Endothelial cell of hepatic sinusoid (primary cell): Measurements from ENCODE around the gene KCNK5.

Experiments used
- in situ Hi-C: cut with HindIII; loops from 2 replicates; pipeline ENCODE4 v1.10.0; 2017; ENCODE audit warnings: low sequenced_read_pairs

KCNK5 gene

GRCh38 chr6:39178804-39179203 is 50.5 kb downstream of the KCNK5 start:
- in situ Hi-C loops: no loop called here

GRCh38 chr6:39178235-39178634 is 51.0 kb downstream of the KCNK5 start:
- in situ Hi-C loops: no loop called here

GRCh38 chr6:39177130-39177529 is 52.1 kb downstream of the KCNK5 start:
- in situ Hi-C loops: no loop called here

GRCh38 chr6:39173270-39173669 is 56.0 kb downstream of the KCNK5 start:
- in situ Hi-C loops: no loop called here

GRCh38 chr6:39172377-39172757 is 56.9 kb downstream of the KCNK5 start:
- in situ Hi-C loops: no loop called here

- in situ Hi-C loops: no loop called here
These were observed 57.5 kb downstream of the KCNK5 start for GRCh38 chr6:39171489-39172376.

- in situ Hi-C loops: no loop called here
These were observed 58.4 kb downstream of the KCNK5 start for GRCh38 chr6:39170860-39171259.

GRCh38 chr6:39170389-39170788 is 58.9 kb downstream of the KCNK5 start:
- in situ Hi-C loops: no loop called here

- in situ Hi-C loops: no loop called here
These were observed 59.6 kb downstream of the KCNK5 start for GRCh38 chr6:39169448-39170344.

- in situ Hi-C loops: no loop called here
These were observed 61.2 kb downstream of the KCNK5 start for GRCh38 chr6:39167866-39168625.

- in situ Hi-C loops: no loop called here
These were observed 62.0 kb downstream of the KCNK5 start for GRCh38 chr6:39167321-39167720.

GRCh38 chr6:39166912-39167290 is 62.4 kb downstream of the KCNK5 start:
- in situ Hi-C loops: no loop called here

GRCh38 chr6:39166189-39166911 is 62.9 kb downstream of the KCNK5 start:
- in situ Hi-C loops: no loop called here

- in situ Hi-C loops: no loop called here
These were observed 71.8 kb downstream of the KCNK5 start for GRCh38 chr6:39157511-39157910.

GRCh38 chr6:39156801-39157200 is 72.5 kb downstream of the KCNK5 start:
- in situ Hi-C loops: no loop called here

- in situ Hi-C loops: no loop called here
These were observed 74.6 kb downstream of the KCNK5 start for GRCh38 chr6:39154705-39155104.

GRCh38 chr6:39153766-39154397 is 75.4 kb downstream of the KCNK5 start:
- in situ Hi-C loops: no loop called here

- in situ Hi-C loops: no loop called here
These were observed 77.0 kb downstream of the KCNK5 start for GRCh38 chr6:39152262-39152661.

- in situ Hi-C loops: no loop called here
These were observed 78.1 kb downstream of the KCNK5 start for GRCh38 chr6:39151211-39151610.
